HG03103 (cell line): ENCODE measurements around the gene CTNNBL1.

ENCODE experiments used
- ATAC-seq: cut with Tn5 transposase; IDR thresholded peaks from one replicate; pipeline ENCODE4 v1.9.1; 2021; ENCODE audit warnings: low read depth; ENCODE audit not compliant: unreplicated experiment

CTNNBL1 gene

GRCh38 chr20:37773291-37773826 lies 79.5 kb downstream of the CTNNBL1 start:
- no peak for ATAC-seq

GRCh38 chr20:37774156-37774555 lies 80.3 kb downstream of the CTNNBL1 start:
- ATAC-seq: no peak

GRCh38 chr20:37775200-37775599 lies 81.4 kb downstream of the CTNNBL1 start:
- ATAC-seq: no peak

GRCh38 chr20:37776049-37776448 lies 82.2 kb downstream of the CTNNBL1 start:
- no peak for ATAC-seq

GRCh38 chr20:37776526-37776925 lies 82.7 kb downstream of the CTNNBL1 start:
- ATAC-seq: no peak

- ATAC-seq: no peak
These were observed 83.5 kb downstream of the CTNNBL1 start for GRCh38 chr20:37777012-37777950.

- no peak for ATAC-seq
These were observed 84.3 kb downstream of the CTNNBL1 start for GRCh38 chr20:37777988-37778659.

- no peak for ATAC-seq
These were observed 87.8 kb downstream of the CTNNBL1 start for GRCh38 chr20:37781626-37782025.

- no peak for ATAC-seq
These were observed 92.2 kb downstream of the CTNNBL1 start for GRCh38 chr20:37786043-37786442.

GRCh38 chr20:37789408-37789807 lies 95.6 kb downstream of the CTNNBL1 start:
- ATAC-seq: no peak

- ATAC-seq: no peak
These were observed 97.1 kb downstream of the CTNNBL1 start for GRCh38 chr20:37790900-37791299.

- no peak for ATAC-seq
These were observed 102.3 kb downstream of the CTNNBL1 start for GRCh38 chr20:37796121-37796520.

GRCh38 chr20:37796733-37797132 lies 102.9 kb downstream of the CTNNBL1 start:
- no peak for ATAC-seq

- no peak for ATAC-seq
These were observed 103.9 kb downstream of the CTNNBL1 start for GRCh38 chr20:37797669-37798175.

- ATAC-seq: no peak
These were observed 104.5 kb downstream of the CTNNBL1 start for GRCh38 chr20:37798312-37798711.

GRCh38 chr20:37800618-37801017 lies 106.8 kb downstream of the CTNNBL1 start:
- no peak for ATAC-seq

- ATAC-seq: no peak
These were observed 108.1 kb downstream of the CTNNBL1 start for GRCh38 chr20:37801921-37802320.

GRCh38 chr20:37803438-37804307 lies 109.8 kb downstream of the CTNNBL1 start:
- peak; percentile 47 for ATAC-seq

- peak; percentile 64 for ATAC-seq
These were observed 111.0 kb downstream of the CTNNBL1 start for GRCh38 chr20:37804584-37805566.
